GM23338 (cell line): Measurements from ENCODE around the gene ALG5.

ENCODE experiments used
- EZH2phosphoT487 ChIP-seq: fragments of 200-600 bp; sonication (generic); IDR thresholded peaks from one replicate; pipeline ENCODE4 v1.8.1; 2018; ENCODE audit warnings: antibody characterized with exemption; ENCODE audit not compliant: unreplicated experiment
- TF ChIP-seq, protein P1 (sequence below), 2 experiments: fragments of 200-600 bp in 1 of 2; sonication (generic) in 1 of 2; conservative IDR thresholded peaks; 2 replicates each; pipeline versions ENCODE4 v1.5.1 to v1.6.1; 2016 to 2017; ENCODE audit warnings: antibody characterized with exemption in 2 of 2, low read depth in 2 of 2, mild to moderate bottlenecking in 2 of 2, moderate library complexity in 1 of 2
- TF ChIP-seq, protein P2 (sequence below): IDR thresholded peaks from one replicate; pipeline ENCODE4 v1.6.1; 2018; ENCODE audit warnings: antibody characterized with exemption; ENCODE audit not compliant: unreplicated experiment

DNA sequence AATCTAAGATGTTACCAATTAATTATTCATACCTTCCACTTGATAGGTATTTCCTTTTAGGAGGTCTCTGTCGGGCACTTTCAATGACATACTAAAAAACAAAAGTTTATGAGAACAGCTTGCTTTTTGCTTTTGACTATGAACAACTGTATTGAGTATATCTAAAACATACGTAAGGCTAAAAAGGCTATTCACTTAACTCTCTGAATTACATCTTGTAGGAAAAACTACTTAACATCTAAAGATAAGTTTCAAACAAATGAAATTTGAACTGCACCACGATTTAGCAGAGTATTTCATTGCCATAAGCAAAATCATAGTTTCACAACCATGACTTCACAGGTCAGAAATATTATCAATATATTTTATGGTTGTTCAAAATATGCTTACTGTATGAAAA, 48.7 kb upstream of the ALG5 start:
- TF ChIP-seq, protein P1, sequence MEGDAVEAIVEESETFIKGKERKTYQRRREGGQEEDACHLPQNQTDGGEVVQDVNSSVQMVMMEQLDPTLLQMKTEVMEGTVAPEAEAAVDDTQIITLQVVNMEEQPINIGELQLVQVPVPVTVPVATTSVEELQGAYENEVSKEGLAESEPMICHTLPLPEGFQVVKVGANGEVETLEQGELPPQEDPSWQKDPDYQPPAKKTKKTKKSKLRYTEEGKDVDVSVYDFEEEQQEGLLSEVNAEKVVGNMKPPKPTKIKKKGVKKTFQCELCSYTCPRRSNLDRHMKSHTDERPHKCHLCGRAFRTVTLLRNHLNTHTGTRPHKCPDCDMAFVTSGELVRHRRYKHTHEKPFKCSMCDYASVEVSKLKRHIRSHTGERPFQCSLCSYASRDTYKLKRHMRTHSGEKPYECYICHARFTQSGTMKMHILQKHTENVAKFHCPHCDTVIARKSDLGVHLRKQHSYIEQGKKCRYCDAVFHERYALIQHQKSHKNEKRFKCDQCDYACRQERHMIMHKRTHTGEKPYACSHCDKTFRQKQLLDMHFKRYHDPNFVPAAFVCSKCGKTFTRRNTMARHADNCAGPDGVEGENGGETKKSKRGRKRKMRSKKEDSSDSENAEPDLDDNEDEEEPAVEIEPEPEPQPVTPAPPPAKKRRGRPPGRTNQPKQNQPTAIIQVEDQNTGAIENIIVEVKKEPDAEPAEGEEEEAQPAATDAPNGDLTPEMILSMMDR (conservative IDR thresholded peaks at IDR 0.05; ENCODE audit: low read depth in 2 of 2), result no peak
- TF ChIP-seq EZH2phosphoT487, result no peak
- TF ChIP-seq, protein P2, sequence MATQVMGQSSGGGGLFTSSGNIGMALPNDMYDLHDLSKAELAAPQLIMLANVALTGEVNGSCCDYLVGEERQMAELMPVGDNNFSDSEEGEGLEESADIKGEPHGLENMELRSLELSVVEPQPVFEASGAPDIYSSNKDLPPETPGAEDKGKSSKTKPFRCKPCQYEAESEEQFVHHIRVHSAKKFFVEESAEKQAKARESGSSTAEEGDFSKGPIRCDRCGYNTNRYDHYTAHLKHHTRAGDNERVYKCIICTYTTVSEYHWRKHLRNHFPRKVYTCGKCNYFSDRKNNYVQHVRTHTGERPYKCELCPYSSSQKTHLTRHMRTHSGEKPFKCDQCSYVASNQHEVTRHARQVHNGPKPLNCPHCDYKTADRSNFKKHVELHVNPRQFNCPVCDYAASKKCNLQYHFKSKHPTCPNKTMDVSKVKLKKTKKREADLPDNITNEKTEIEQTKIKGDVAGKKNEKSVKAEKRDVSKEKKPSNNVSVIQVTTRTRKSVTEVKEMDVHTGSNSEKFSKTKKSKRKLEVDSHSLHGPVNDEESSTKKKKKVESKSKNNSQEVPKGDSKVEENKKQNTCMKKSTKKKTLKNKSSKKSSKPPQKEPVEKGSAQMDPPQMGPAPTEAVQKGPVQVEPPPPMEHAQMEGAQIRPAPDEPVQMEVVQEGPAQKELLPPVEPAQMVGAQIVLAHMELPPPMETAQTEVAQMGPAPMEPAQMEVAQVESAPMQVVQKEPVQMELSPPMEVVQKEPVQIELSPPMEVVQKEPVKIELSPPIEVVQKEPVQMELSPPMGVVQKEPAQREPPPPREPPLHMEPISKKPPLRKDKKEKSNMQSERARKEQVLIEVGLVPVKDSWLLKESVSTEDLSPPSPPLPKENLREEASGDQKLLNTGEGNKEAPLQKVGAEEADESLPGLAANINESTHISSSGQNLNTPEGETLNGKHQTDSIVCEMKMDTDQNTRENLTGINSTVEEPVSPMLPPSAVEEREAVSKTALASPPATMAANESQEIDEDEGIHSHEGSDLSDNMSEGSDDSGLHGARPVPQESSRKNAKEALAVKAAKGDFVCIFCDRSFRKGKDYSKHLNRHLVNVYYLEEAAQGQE, result no peak
